ENCODE data around the gene SLF1.

SLF1 gene

GRCh38 chr5:94661086-94661485 is 42.6 kb downstream of the SLF1 start:
- DNase-seq (ENCODE audit: low read depth), result no peak

GRCh38 chr5:94667937-94668336 is 49.5 kb downstream of the SLF1 start:
- no peak for DNase-seq (ENCODE audit: low read depth)

DNA sequence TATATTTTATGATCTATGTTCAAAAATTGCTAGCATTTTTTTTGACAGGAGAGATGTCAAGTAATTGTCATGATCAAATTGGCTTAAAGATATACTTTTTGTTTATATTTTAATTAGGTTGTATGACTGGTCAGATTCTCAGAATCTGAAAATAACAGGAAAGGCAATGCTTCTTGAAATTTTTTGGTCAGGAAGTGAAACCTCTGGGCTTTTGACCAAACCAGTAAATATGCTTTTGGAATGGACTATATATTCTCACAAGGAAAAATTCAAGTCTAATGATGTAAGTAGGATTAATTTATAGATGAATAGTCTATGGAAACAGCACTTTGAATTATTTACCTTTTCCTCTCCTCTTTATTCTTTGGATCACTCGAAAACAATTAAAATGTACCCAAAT is 52.3 kb downstream of the SLF1 start:
- no peak for DNase-seq (ENCODE audit: low read depth)

- DNase-seq (ENCODE audit: low read depth), result no peak
Observed at GRCh38 chr5:94672746-94673145, 54.3 kb downstream of the SLF1 start.

DNA sequence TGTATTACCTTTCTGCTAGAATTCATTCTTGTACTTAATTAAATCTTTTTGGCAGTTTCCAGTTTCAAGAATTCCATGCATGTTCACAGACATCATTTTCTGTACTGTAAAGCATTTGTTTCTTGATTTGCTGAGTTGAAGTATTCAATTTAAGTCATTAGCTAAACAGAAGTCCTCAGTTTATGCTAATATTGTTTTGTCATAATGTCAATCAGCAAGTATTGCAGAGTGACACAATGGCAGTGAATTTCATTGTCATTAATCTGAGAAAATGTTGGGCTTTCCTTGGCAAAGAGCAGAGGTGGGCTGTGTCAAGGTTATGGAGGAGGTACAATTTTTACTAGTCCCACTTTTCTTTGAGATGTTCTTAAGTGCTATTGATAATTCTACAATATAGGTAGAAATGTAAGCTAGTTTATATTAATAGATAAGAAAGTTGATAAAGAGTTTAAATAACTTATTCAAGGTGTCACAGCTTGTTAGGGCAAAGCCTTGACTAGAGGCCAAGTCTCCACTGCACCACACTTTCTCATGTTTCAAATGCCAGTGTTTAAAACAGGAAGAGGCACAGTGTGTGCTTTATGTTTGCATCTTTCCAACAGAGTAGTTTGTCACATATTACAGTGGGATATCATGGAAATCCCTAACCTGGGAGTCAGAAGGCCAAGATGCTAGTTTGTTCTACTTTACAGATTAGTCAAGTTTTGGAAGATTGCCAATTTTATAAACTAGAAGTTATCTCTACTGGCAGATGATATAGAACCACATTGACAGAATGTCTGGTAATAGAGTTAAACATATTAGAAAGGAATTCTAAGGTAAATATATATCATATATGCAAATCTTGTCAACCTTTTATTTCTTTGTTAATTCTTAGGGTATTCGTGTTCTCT is 56.3 kb downstream of the SLF1 start:
- no peak for DNase-seq (ENCODE audit: low read depth)

DNA sequence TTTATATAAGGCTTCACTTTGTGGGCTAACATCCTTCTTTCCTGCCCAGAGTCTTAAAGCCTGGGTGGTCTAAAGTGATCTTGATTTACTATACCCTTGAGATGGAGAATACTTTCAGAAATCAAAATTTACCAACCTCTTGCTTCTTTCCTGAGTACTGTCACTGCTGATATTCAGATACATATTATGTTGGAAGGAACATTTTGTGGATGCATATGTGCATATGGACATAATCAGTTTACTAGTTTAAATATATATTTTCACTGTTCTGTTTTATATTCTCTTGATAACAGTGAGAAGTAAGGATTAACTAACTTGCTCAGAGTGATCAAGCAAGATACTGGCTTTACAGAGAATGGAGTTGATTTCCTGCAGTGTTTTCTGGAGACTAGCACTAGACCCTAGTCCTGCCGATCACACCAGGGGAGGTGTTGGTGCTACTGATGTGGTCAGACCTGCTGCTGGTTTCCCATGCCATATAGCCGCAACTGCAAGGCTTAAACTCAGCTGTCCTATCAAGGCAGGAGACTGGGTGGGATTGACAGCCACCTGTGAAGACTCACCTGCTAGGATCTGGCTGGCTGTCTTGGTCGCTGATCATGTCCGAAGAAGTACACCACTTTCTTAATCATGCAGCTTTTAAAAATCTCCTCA is 57.6 kb downstream of the SLF1 start:
- DNase-seq (ENCODE audit: low read depth), result no peak

GRCh38 chr5:94682814-94683520 is 64.5 kb downstream of the SLF1 start:
- DNase-seq (ENCODE audit: low read depth), result no peak

DNA sequence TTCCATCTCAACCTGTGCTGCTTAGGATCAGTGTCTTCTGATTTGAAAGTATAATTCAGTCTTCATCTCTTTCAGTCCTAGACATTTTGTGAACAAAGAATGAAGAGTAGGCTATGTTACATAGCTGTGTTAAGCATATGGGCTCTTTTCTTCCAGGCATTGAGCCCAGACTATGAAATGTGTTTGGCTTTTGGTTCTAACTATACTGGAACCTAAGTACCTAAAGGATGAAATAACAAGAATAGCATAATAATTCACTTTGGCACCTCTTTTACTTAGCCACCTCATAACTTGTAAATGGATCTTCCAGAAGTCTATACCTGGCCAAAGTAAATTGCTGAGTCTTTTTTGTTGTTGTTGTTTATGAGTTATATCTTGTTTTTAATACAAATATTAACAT is 71.4 kb downstream of the SLF1 start:
- no peak for DNase-seq (ENCODE audit: low read depth)

GRCh38 chr5:94690778-94691177 is 72.3 kb downstream of the SLF1 start:
- DNase-seq (ENCODE audit: low read depth), result no peak

GRCh38 chr5:94691291-94691690 is 72.8 kb downstream of the SLF1 start:
- no peak for DNase-seq (ENCODE audit: low read depth)

- no peak for DNase-seq (ENCODE audit: low read depth)
Observed at GRCh38 chr5:94691949-94692348, 73.5 kb downstream of the SLF1 start.

DNA sequence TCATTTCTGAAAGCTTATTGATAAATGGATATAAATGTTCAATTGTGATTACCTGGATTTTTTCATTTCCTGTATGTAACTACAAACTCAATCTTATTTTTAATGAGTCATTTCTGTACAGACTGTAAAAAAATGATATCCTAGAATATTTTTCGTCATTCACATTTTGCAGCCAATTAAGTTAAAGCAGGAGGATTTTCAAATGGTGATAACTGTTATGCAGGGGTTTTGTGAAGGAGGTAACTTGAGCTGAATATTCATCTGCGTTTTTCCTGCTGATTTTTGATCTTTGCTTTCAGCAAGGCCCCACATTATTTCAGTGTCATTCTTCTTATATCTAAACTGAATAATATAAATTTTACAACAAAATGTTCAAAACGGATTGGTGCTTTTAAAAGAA is 74.1 kb downstream of the SLF1 start:
- no peak for DNase-seq (ENCODE audit: low read depth)

- no peak for DNase-seq (ENCODE audit: low read depth)
Observed at GRCh38 chr5:94693043-94693822, 74.8 kb downstream of the SLF1 start.

DNA sequence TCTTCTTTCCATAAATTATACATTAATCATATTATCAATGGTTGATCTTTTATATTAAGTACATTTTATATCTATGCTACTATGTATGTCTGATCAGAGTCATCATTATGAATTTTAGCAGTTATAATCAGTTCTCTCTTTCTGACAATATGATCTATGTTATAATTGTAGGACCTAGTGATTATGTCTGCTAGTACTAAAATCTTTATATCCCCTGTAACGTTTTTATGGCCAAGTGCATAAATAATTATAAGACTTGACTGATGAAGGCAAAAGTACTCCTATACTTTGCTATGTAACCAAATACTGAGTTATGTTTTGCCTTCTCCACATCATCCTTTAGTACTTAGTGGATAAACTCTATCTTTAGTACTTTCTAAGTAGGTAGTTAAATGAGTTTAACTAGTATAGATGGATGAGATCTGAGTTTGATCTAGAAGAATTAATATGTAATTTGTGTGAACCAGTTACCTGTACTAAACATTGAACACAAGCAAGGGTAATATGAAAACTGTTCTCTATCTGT is 75.4 kb downstream of the SLF1 start:
- DNase-seq (ENCODE audit: low read depth), result no peak

GRCh38 chr5:94694671-94695070 is 76.2 kb downstream of the SLF1 start:
- DNase-seq (ENCODE audit: low read depth), result no peak

DNA sequence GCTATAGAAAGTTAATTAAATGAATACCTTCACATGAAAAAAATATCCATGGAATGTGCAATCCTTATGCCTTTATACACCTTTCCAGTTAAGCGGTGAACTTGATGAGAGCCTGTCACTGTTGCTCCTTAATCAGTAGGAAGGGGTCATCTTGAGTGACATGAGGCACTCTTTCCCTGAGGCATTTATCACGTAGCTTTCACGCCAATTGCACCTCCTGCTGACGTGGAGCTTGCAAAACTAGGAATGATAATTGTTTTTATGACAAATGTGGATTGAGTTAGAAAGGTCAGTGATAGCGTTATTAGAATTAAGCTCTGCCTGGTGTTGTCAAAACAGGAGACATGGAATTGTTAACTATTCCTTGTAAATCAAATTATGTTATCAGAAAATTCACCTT is 79.7 kb downstream of the SLF1 start:
- no peak for DNase-seq (ENCODE audit: low read depth)

- DNase-seq (ENCODE audit: low read depth), result no peak
Observed at GRCh38 chr5:94699562-94699961, 81.1 kb downstream of the SLF1 start.

- DNase-seq (ENCODE audit: low read depth), result no peak
Observed at GRCh38 chr5:94700592-94700991, 82.1 kb downstream of the SLF1 start.

DNA sequence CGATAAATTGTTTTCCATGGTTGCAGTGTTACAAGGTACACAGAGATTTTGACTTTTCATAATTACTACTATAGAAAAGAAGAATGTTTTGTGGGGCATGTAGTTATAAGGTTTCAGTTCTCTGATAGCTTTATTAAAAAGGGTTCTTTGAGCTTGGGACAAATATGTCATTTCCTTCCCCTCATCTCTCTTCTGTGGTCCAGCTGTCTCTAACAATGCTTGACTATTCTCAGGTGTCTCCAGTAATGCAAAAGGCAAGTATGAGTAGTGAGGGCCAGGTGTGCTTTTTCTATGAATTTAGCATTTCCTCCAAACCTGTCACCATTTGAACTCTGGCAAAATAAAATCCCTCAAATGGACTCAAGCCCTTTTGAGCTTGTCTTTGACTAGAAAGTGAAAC is 84.3 kb downstream of the SLF1 start:
- DNase-seq (ENCODE audit: low read depth), result no peak

GRCh38 chr5:94705427-94705826 is 87.0 kb downstream of the SLF1 start:
- no peak for DNase-seq (ENCODE audit: low read depth)

GRCh38 chr5:94707359-94707758 is 88.9 kb downstream of the SLF1 start:
- no peak for DNase-seq (ENCODE audit: low read depth)

- DNase-seq (ENCODE audit: low read depth), result no peak
Observed at GRCh38 chr5:94709277-94709676, 90.8 kb downstream of the SLF1 start.
